ENCODE results near the gene TBPL2.
"Not testable (repeated sequence)": the region's sequence is repeated elsewhere in the genome, so short reads cannot be mapped to it uniquely, and the experiment has no call there.

The TBPL2 gene

GRCh38 chr14:55446127-55446736 lies 5.8 kb upstream of the TBPL2 start:
- DNase-seq (ENCODE audit: extremely low read depth in 1 of 2, low read depth in 1 of 2) = peak; percentile 4 to 14

GRCh38 chr14:55441286-55441685 lies 870 bp upstream of the TBPL2 start:
- DNase-seq (ENCODE audit: extremely low read depth in 1 of 2, low read depth in 1 of 2) = no peak

- no peak for DNase-seq (ENCODE audit: extremely low read depth in 1 of 2, low read depth in 1 of 2)
Observed at GRCh38 chr14:55438066-55438683, 2.2 kb downstream of the TBPL2 start.

- DNase-seq (ENCODE audit: extremely low read depth in 1 of 2, low read depth in 1 of 2) = no peak
Observed at GRCh38 chr14:55436931-55437330, 3.5 kb downstream of the TBPL2 start.

GRCh38 chr14:55436519-55436918 lies 3.9 kb downstream of the TBPL2 start:
- no peak for DNase-seq (ENCODE audit: extremely low read depth in 1 of 2, low read depth in 1 of 2)

GRCh38 chr14:55434805-55435174 lies 5.6 kb downstream of the TBPL2 start:
- no peak for DNase-seq (ENCODE audit: extremely low read depth in 1 of 2, low read depth in 1 of 2)

- DNase-seq (ENCODE audit: extremely low read depth in 1 of 2, low read depth in 1 of 2) = no peak
Observed at GRCh38 chr14:55433880-55434804, 6.3 kb downstream of the TBPL2 start.

GRCh38 chr14:55432628-55433027 lies 7.8 kb downstream of the TBPL2 start:
- DNase-seq (ENCODE audit: extremely low read depth in 1 of 2, low read depth in 1 of 2) = no peak

- DNase-seq (ENCODE audit: extremely low read depth in 1 of 2, low read depth in 1 of 2) = peak in 1 of 2 donors; percentile 5
Observed at GRCh38 chr14:55430024-55430690, 10.3 kb downstream of the TBPL2 start.

- no peak for DNase-seq (ENCODE audit: extremely low read depth in 1 of 2, low read depth in 1 of 2)
Observed at GRCh38 chr14:55427439-55427838, 13.0 kb downstream of the TBPL2 start.

- no peak for DNase-seq (ENCODE audit: extremely low read depth in 1 of 2, low read depth in 1 of 2)
Observed at GRCh38 chr14:55426891-55427290, 13.5 kb downstream of the TBPL2 start.

- DNase-seq (ENCODE audit: extremely low read depth in 1 of 2, low read depth in 1 of 2) = no peak
Observed at GRCh38 chr14:55425091-55425490, 15.3 kb downstream of the TBPL2 start.

GRCh38 chr14:55423969-55424368 lies 16.4 kb downstream of the TBPL2 start:
- no peak for DNase-seq (ENCODE audit: extremely low read depth in 1 of 2, low read depth in 1 of 2)

GRCh38 chr14:55422338-55422737 lies 18.1 kb downstream of the TBPL2 start:
- not testable (repeated sequence) for DNase-seq (ENCODE audit: extremely low read depth in 1 of 2, low read depth in 1 of 2)

- no peak for DNase-seq (ENCODE audit: extremely low read depth in 1 of 2, low read depth in 1 of 2)
Observed at GRCh38 chr14:55419663-55420062, 20.8 kb downstream of the TBPL2 start.

GRCh38 chr14:55418411-55418810 lies 22.0 kb downstream of the TBPL2 start:
- DNase-seq (ENCODE audit: extremely low read depth in 1 of 2, low read depth in 1 of 2) = no peak

- no peak for DNase-seq (ENCODE audit: extremely low read depth in 1 of 2, low read depth in 1 of 2)
Observed at GRCh38 chr14:55417955-55418354, 22.5 kb downstream of the TBPL2 start.

GRCh38 chr14:55416866-55417265 lies 23.6 kb downstream of the TBPL2 start:
- no peak for DNase-seq (ENCODE audit: extremely low read depth in 1 of 2, low read depth in 1 of 2)

- DNase-seq (ENCODE audit: extremely low read depth in 1 of 2, low read depth in 1 of 2) = no peak
Observed at GRCh38 chr14:55414551-55414950, 25.9 kb downstream of the TBPL2 start.

GRCh38 chr14:55412676-55413075 lies 27.7 kb downstream of the TBPL2 start:
- no peak for DNase-seq (ENCODE audit: extremely low read depth in 1 of 2, low read depth in 1 of 2)
